ENCODE data around the gene LOXHD1.

DNA sequence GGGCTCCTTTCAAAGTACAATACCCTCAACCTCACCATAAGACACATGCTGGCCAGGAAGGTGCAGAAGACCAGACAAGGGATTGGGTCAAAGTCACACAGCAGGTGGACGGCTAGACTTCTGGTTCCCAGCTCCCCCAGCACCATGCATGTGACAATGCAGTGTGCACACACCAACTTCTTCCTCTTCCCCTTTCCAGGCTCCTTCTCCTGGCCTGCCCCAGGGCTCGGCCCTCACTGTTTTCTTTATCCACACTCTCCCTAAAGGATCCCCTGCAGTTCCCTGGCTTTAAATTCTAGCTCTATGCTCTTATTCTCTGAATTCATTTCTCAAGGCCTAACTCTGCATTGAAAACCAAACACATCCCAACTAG is 82.3 kb downstream of the LOXHD1 start:
- TF ChIP-seq, protein P1, sequence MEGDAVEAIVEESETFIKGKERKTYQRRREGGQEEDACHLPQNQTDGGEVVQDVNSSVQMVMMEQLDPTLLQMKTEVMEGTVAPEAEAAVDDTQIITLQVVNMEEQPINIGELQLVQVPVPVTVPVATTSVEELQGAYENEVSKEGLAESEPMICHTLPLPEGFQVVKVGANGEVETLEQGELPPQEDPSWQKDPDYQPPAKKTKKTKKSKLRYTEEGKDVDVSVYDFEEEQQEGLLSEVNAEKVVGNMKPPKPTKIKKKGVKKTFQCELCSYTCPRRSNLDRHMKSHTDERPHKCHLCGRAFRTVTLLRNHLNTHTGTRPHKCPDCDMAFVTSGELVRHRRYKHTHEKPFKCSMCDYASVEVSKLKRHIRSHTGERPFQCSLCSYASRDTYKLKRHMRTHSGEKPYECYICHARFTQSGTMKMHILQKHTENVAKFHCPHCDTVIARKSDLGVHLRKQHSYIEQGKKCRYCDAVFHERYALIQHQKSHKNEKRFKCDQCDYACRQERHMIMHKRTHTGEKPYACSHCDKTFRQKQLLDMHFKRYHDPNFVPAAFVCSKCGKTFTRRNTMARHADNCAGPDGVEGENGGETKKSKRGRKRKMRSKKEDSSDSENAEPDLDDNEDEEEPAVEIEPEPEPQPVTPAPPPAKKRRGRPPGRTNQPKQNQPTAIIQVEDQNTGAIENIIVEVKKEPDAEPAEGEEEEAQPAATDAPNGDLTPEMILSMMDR (IDR thresholded peaks at IDR 0.05) = no peak
- TF ChIP-seq EZH2 (IDR thresholded peaks at IDR 0.05; ENCODE audit: borderline replicate concordance, insufficient read depth, low read depth, low read length, poor library complexity, severe bottlenecking) = no peak

Measured in B cell (primary cell).